ENCODE data around the gene TP53BP1. TPM values are rescaled to one million over a fixed set of nuclear protein-coding genes. Genes with fewer than 3 reads are reported as not detected.

The TP53BP1 gene
- total and polyA plus RNA-seq, 4 donors, result 2.7 to 12.0 (median 7.3) TPM

GRCh38 chr15:43441316-43441715 lies 51.6 kb downstream of the TP53BP1 start (continued):
- TF ChIP-seq, protein P1, sequence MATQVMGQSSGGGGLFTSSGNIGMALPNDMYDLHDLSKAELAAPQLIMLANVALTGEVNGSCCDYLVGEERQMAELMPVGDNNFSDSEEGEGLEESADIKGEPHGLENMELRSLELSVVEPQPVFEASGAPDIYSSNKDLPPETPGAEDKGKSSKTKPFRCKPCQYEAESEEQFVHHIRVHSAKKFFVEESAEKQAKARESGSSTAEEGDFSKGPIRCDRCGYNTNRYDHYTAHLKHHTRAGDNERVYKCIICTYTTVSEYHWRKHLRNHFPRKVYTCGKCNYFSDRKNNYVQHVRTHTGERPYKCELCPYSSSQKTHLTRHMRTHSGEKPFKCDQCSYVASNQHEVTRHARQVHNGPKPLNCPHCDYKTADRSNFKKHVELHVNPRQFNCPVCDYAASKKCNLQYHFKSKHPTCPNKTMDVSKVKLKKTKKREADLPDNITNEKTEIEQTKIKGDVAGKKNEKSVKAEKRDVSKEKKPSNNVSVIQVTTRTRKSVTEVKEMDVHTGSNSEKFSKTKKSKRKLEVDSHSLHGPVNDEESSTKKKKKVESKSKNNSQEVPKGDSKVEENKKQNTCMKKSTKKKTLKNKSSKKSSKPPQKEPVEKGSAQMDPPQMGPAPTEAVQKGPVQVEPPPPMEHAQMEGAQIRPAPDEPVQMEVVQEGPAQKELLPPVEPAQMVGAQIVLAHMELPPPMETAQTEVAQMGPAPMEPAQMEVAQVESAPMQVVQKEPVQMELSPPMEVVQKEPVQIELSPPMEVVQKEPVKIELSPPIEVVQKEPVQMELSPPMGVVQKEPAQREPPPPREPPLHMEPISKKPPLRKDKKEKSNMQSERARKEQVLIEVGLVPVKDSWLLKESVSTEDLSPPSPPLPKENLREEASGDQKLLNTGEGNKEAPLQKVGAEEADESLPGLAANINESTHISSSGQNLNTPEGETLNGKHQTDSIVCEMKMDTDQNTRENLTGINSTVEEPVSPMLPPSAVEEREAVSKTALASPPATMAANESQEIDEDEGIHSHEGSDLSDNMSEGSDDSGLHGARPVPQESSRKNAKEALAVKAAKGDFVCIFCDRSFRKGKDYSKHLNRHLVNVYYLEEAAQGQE (IDR thresholded peaks at IDR 0.05), result no peak
- TF ChIP-seq TAF1 (conservative IDR thresholded peaks at IDR 0.05) (no peak), JUND (IDR thresholded peaks at IDR 0.05) (no peak), RAD21 (IDR thresholded peaks at IDR 0.05) (no peak), YY1 (IDR thresholded peaks at IDR 0.05) (no peak), FOXA2 (IDR thresholded peaks at IDR 0.05) (no peak), SP1 (IDR thresholded peaks at IDR 0.05) (no peak), RXRA (IDR thresholded peaks at IDR 0.05) (no peak), EGR1 (IDR thresholded peaks at IDR 0.05; ENCODE audit: low read depth in 2 of 2) (no peak)
- TF ChIP-seq, protein P2, sequence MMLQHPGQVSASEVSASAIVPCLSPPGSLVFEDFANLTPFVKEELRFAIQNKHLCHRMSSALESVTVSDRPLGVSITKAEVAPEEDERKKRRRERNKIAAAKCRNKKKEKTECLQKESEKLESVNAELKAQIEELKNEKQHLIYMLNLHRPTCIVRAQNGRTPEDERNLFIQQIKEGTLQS (IDR thresholded peaks at IDR 0.05), result no peak

DNA sequence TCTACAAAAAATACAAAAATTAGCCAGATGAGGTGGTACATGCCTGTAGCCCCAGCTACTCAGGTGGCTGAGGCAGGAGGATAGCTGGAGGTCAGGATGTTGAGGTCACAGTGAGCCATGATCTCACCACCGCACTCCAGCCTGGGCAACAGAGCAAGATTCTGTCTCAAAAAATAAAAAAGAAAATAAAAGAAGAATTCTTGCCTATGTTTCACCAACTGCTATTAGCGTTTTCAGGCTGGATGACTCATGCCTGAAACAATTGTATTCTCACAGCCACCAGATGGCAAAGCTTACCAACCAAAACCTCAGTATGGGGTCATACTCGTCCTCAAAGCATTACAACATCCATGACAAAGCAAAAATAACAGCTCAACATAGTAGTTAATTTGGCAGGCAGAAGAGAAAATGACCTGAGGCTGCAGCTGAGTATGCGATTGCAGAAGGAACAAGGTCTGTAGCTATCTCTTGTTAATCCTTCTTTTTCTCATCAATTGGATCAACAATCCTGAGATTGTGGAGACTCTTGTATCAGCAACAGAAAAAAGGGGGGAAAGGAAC lies 52.2 kb downstream of the TP53BP1 start:
- Histone ChIP-seq H3K9me3 (ENCODE audit: control insufficient read depth in 4 of 4, low read length in 3 of 4) (no peaks in the 10 kb centered on the region), H3K4me3 (ENCODE audit: low read depth in 1 of 3, low read length in 3 of 3) (no peak overlapping the region), H3K9ac (ENCODE audit: low read depth in 1 of 2, low read length in 2 of 2) (no peak overlapping the region), H3K36me3 (ENCODE audit: control insufficient read depth in 4 of 4, insufficient read depth in 3 of 4, low read depth in 1 of 4, low read length in 3 of 4) (peaks cover 0 to 7% (median 3%) of the 10 kb centered on the region in 4 donors), H3K27me3 (ENCODE audit: control insufficient read depth in 4 of 4, insufficient read depth in 4 of 4, low read length in 3 of 4) (no peaks in the 10 kb centered on the region), H3K27ac (ENCODE audit: low read depth in 1 of 2, low read length in 2 of 2) (no peak overlapping the region), H3K4me1 (ENCODE audit: control insufficient read depth in 4 of 4, insufficient read depth in 4 of 4, low read length in 3 of 4) (peaks cover 0 to 3% (median 0%) of the 10 kb centered on the region in 4 donors)
- no peak for TF ChIP-seq GABPA (IDR thresholded peaks at IDR 0.05 in 1 of 2, conservative IDR thresholded peaks at IDR 0.05 in 1 of 2)
- TF ChIP-seq HNF4G (IDR thresholded peaks at IDR 0.05), result no peak
- peak; percentile 24 for TF ChIP-seq FOXA1 (IDR thresholded peaks at IDR 0.05)
- TF ChIP-seq, protein P2 (IDR thresholded peaks at IDR 0.05), result peak; percentile 93
- TF ChIP-seq TAF1 (conservative IDR thresholded peaks at IDR 0.05), result no peak
- TF ChIP-seq HNF4A (conservative IDR thresholded peaks at IDR 0.05), result peak; percentile 49 to 54
- TF ChIP-seq, protein P3, sequence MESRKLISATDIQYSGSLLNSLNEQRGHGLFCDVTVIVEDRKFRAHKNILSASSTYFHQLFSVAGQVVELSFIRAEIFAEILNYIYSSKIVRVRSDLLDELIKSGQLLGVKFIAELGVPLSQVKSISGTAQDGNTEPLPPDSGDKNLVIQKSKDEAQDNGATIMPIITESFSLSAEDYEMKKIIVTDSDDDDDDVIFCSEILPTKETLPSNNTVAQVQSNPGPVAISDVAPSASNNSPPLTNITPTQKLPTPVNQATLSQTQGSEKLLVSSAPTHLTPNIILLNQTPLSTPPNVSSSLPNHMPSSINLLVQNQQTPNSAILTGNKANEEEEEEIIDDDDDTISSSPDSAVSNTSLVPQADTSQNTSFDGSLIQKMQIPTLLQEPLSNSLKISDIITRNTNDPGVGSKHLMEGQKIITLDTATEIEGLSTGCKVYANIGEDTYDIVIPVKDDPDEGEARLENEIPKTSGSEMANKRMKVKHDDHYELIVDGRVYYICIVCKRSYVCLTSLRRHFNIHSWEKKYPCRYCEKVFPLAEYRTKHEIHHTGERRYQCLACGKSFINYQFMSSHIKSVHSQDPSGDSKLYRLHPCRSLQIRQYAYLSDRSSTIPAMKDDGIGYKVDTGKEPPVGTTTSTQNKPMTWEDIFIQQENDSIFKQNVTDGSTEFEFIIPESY (IDR thresholded peaks at IDR 0.05), result no peak
- TF ChIP-seq, protein P1 (IDR thresholded peaks at IDR 0.05), result peak; percentile 55
- TF ChIP-seq SP1 (IDR thresholded peaks at IDR 0.05), result peak; percentile 41
- TF ChIP-seq FOXA2 (IDR thresholded peaks at IDR 0.05), result peak; percentile 38
- peak; percentile 99 to 100 for TF ChIP-seq JUND (IDR thresholded peaks at IDR 0.05)
- peak; percentile 34 for TF ChIP-seq MAX (IDR thresholded peaks at IDR 0.05)
- TF ChIP-seq RXRA (IDR thresholded peaks at IDR 0.05), result peak; percentile 83 to 84
- no peak for TF ChIP-seq NR2F2 (IDR thresholded peaks at IDR 0.05)
- peak; percentile 59 for TF ChIP-seq CTCF (IDR thresholded peaks at IDR 0.05; ENCODE audit: low read depth, low read length, missing input control)
- TF ChIP-seq EGR1 (IDR thresholded peaks at IDR 0.05; ENCODE audit: low read depth in 2 of 2), result peak in 1 of 2 donors; percentile 12
- peak; percentile 63 for TF ChIP-seq YY1 (IDR thresholded peaks at IDR 0.05)
- TF ChIP-seq RAD21 (IDR thresholded peaks at IDR 0.05), result peak; percentile 91 to 96
- no peak for DNase-seq (ENCODE audit: low spot score)
- 24% methylated on average over 4 of the region's 4 CpGs for WGBS
